Body of pancreas (tissue), 4 donors: ENCODE data around the gene TNFRSF12A.

Experiments used
- POLR2A ChIP-seq, 3 donors: fragments of 450-650 bp; IDR thresholded peaks; one replicate each; pipeline ENCODE4 v1.6.1; 2016; ENCODE audit warnings: antibody characterized with exemption in 3 of 3, mild to moderate bottlenecking in 2 of 3
- TF ChIP-seq, protein P1 (sequence below), 7 experiments: fragments of 450-650 bp in 4 of 7; fragments of 200-600 bp in 3 of 7; sonication (generic) in 3 of 7; IDR thresholded peaks; one replicate each; pipeline ENCODE4 v1.5.1; 2016 to 2019; ENCODE audit warnings: antibody characterized with exemption in 7 of 7

DNA sequence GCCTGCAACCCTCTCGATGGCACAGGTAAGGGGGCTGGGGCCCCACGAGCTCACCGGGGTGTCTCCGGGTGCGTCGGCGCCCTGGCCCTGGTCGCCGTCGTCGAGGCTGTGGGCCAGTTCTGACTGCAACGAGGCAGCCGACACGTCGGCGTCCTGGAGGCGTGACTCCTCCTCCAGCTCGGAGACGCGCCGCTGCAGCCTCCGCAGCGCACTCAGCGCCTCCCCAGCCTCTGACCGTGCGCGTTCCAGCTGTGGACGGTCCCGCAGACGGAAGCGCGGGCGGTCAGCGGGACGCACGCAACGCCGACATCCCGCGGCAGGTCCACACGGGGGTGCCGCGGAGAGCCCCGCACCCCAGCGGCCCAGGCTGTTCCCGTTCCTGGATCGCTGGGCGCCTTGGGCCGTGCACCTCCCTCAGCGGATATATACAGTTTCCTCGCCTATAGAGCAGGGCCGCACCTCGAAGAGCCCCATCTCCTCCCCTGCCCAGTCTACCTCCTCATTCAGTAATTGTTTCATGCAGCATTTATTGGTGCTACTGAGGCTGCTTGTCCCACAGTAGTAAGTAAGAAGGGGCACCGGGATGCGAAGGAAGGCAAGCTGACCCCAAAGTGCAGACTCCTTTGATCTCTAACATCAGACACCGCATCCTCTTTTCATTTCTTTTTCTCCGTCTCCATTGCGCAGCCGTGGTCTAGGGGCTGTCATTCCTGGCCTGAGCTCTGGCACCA, 9.5 kb downstream of the TNFRSF12A start:
- TF ChIP-seq, protein P1, sequence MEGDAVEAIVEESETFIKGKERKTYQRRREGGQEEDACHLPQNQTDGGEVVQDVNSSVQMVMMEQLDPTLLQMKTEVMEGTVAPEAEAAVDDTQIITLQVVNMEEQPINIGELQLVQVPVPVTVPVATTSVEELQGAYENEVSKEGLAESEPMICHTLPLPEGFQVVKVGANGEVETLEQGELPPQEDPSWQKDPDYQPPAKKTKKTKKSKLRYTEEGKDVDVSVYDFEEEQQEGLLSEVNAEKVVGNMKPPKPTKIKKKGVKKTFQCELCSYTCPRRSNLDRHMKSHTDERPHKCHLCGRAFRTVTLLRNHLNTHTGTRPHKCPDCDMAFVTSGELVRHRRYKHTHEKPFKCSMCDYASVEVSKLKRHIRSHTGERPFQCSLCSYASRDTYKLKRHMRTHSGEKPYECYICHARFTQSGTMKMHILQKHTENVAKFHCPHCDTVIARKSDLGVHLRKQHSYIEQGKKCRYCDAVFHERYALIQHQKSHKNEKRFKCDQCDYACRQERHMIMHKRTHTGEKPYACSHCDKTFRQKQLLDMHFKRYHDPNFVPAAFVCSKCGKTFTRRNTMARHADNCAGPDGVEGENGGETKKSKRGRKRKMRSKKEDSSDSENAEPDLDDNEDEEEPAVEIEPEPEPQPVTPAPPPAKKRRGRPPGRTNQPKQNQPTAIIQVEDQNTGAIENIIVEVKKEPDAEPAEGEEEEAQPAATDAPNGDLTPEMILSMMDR (IDR thresholded peaks at IDR 0.05) = no peak
- no peak for TF ChIP-seq POLR2A (IDR thresholded peaks at IDR 0.05)
